Stimulated activated CD8-positive, alpha-beta memory T cell treated with anti-CD3 and anti-CD28 coated beads, Interleukin-12 subunit alpha, Interleukin-12 subunit beta, amount 100 ng/mL, for 24 hours (primary cell): ENCODE measurements around the gene TRAF1.

Experiments used
- DNase-seq: peaks from one replicate; pipeline ENCODE4 v3.0.0-alpha.2; 2020; ENCODE audit errors: extremely low read depth

The TRAF1 gene

DNA sequence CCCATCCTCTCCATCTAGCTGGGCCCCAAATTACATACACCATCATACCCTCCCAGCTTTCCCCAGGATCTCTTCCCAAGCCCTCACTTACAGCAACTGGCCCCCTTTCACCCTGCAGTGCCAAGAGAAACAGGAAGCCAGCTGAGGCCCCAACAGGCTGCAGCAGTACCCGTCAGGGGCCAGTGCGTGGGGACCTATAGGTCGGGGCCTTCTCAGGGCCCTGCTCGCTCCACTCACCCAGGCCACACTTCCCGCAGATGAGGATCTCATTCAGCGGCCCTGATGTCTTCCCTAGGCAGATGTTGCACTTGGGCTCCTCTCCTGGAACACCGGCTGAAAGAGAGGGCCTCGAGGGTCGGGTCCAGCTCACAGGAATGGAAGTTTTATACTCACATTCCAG lies 56.4 kb downstream of the TRAF1 start:
- no peak for DNase-seq

DNA sequence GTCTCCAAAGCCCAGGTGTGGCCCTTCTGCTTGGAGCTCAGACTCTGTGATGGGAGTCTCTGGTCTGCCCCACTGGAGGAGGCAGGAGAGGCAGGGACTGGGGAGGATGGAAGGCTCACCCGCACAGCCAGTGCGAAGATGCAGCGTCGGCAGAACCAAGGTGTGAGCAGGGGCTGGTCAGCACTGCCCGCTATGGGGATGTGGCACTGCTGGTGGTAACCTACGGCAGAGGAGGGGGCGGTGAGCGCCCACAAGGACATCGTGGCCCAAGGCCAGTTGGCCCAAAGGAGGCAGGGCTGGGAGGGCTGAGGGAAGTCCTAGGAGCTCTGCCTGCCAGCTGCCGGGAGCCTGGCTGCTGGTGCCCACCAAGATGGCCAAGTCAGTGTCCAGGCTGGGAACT lies 56.9 kb downstream of the TRAF1 start:
- no peak for DNase-seq

DNA sequence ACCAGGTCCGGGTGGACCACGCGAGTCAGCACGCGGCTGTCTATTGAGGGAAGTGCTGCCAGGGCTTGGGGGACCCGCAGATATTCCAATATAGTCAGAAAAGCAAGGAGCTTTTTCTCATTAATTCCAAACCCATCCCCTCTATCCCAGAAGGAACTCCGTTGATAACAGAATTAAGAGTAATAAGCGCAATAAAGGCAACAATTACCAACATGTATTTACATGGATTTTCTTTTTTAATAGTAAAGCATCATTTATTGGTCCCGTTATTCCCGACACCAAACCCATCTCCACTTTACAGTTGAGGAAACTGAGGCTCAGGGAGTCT lies 57.3 kb downstream of the TRAF1 start:
- DNase-seq: no peak

DNA sequence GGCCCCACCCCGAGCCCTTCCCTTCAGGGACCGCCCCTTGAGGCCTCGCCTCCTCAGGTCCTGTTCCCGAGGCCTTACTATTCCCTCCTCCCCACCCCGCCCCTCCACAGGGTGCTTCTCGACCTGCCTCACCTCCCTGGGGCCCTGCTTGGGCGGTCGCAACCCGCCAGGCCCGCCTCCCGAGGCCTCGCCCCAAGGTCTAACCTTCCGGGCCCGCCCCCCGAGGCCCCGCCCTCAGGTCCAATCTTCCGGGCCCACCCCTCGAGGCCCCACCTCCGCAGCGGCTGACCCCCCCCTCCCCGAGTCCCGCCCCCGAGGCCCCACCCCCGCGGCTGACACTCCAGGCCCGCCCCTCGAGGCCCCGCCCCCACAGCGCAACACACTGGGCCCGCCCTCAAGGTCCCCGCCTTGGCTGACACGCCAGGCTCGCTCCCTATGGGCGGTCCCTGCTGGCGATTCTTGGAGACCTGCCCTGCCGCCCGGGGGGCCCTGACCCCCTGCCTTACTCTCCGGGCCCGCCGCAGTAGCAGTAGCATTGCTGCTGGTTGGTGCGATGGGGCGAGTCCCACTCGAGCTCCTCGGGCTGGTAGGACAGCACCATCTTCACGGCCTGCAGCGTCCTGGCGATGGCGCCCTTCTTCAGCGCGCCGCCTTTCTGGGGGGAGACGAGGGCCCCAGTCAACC lies 57.8 kb downstream of the TRAF1 start:
- peak; percentile 97 for DNase-seq

DNA sequence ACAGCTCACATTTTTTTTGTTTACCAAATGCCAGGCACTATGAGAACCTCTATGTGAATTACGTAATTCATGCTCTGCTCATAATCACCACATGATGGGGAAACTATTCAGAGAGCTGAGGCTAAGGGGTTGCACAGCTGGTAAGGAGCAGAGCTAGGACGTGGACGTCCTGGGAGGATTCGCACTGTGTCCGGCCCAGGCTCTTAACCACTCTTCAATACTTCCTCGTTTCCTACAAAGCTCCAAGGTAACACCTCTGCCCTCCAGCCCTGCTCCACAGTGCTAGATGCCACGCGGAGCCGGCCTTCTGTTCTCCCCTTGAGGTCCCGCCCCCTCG lies 58.3 kb downstream of the TRAF1 start:
- DNase-seq: no peak

DNA sequence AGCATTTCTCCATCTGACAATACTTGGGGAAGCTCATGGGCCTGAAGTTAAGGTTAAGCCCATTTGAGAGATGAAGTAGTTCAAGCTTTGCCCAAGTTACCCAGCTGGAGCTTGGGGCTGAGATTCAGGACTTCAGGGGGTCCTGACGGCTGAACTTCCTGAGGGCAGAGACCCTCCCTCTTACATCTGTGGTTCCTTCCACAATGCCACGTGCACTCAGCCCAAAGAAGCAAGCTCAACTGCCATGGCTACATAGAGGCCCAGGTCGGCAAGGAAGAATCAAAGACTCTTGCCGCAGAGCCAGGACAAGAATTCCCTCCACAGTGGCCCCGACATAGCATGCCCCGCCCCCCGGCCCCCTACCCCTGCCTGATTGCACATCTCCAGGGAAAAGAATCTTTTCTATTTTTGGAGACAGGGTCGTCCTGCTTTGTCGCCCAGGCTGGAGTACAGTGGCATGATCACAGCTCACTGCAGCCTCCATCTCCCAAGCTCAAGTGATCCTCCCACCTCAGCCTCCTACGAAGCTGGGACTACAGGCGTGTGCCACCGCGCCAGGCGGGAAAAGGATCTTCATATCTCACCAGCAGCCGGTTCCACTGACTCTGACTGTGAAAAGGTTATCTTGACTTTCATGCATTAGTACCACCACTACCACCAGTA lies 58.8 kb downstream of the TRAF1 start:
- DNase-seq: no peak

DNA sequence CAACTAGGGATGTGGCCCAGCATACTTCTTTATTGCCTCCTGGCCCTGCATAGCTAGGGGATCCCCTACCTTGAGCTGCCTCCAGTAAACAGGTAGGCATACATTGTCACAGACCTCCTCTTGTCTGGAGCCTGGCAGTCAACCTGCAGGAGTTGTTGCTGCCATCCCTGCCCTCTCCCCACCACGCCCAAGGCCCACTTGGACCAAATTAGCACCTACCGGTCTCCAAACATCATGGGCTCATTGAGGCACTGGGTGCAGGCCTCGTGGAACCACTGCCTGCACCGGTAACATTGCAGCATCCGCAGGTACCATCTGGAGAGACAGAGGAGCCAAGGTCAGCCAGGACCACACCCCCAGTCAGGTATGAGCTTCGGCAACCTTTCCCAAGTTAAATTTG lies 59.9 kb downstream of the TRAF1 start:
- DNase-seq: no peak

DNA sequence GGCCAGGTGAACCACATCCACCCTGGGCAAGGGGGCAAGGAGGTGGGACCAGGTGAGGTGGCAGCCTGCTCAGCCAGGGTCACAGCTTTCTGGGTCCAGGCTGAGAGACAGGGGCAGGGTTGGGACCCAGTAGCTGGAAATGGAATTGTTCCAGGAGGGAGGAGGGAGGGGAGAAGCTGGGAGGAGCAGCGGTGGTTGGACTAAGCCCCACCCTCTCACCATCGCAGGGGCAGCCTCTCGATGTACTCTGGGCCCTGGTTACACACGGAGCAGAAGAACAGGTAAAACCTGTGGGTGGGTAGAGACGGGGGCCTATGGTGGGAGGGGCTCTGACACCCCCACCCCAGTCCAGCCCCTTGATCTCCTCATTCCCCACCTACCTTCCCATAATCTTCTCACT lies 60.8 kb downstream of the TRAF1 start:
- DNase-seq: no peak

DNA sequence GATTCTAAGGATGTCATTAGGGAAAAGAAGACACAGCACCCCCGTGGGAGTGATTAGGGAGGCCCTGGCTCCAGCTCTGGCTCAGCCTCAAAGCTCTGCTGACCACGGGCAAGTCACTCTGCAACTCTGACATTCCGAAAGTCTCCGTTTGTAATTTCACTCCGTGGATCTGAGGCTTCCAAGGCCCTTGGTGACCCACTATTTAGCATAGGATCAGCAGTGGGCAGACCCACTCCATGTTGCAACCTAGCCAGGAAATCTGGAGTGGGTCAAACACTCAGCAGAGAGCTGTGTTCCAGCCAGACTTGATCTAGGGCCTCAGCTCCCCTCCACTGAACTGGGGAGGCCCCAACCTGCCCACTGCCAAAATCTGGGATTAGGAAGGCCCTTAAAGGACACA lies 61.4 kb downstream of the TRAF1 start:
- DNase-seq: no peak

DNA sequence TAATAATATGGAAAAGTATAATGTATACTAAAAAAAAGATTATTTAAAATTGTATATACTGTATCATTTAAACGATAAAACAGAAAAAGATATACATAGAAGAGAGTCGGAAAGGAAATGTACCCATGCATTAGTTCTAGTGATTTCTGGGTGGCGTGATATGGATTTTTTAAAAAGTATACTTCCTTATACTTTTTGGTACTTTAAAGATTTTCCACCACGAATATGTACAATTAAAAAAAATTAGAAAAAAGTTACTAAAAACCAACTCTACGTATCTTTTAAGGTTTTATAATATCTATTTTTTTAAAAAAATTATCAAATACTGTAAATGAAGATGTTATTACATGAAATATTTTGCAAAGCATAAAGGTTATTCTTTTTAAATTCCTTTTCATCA lies 61.9 kb downstream of the TRAF1 start:
- DNase-seq: no peak

DNA sequence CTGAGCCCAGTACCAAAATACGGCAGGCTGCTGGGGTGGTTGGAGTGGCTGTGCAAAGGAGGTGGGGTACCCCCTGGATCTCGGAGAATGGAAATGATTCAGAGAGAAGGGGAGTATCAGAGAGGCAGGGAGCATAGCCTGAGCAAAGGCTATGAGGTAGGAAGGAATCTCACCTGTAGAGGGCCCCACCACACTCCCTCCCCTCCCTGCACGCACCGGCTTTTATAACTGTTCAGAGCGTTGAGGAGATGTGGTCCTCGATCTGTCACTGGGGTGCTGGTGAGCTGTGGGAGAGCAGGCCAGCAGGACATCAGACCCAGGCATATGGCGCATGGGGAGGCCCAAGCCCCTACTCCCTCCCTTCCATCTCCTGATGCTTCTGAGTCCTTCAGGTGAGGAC lies 62.8 kb downstream of the TRAF1 start:
- no peak for DNase-seq

DNA sequence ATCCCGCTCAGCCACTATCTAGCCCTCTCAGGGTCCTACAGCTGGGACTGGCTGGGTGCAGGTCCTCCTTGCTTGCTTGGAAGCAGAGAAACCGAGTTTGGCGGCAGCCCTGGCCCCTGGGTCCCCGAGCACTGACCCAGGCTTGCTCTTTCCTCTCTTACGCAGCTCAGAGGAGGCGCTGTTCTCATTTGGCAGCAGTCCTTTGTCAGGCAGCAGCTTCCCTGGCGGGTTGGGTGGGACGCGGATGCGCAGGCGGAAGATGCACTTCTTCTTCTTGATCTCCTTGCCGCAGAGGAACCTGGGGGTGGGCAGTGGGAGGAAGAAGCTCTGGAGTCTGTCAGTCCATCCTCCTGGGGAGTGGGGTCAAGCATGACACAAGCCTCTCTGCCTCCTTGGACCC lies 64.1 kb downstream of the TRAF1 start:
- DNase-seq: no peak

DNA sequence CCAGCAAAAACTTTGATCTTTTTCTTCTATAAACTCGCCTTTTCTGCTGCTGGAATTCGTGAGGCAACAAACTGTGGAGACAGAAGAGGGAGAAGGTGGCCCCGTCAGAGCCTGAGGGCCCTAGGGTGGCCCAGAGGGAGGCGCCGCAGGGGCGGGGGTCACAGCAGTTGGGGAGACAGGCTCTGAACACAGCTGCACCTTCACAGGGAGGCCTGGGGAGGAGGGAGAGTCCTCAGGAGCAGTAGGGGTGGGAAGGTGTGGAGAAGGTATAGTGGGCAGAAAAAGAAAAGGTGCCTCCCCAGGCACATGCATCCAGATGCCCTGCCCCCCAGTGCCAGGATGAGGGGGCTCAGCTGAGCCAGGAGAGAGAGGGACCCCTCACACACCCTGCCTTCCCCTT lies 64.7 kb downstream of the TRAF1 start:
- no peak for DNase-seq

DNA sequence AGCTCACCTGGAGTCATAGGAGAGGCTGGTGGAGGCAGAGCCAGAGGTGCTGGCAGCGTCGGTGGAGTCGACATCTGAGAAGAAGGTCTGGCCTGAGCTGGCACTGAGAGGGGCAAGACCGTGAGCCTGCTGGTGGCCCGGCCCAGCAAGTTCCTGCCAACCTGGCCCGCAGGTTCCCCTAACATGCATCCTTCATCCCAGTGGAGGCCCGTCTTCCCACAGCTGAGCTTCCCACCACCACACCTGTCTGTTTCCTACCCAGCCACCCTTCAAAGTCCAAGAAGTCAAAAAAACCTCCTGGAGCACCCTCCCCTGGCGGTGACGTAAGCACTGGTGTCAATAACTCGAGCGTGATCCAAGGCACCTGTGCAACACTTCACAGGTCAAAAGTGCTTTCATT lies 66.5 kb downstream of the TRAF1 start:
- no peak for DNase-seq

DNA sequence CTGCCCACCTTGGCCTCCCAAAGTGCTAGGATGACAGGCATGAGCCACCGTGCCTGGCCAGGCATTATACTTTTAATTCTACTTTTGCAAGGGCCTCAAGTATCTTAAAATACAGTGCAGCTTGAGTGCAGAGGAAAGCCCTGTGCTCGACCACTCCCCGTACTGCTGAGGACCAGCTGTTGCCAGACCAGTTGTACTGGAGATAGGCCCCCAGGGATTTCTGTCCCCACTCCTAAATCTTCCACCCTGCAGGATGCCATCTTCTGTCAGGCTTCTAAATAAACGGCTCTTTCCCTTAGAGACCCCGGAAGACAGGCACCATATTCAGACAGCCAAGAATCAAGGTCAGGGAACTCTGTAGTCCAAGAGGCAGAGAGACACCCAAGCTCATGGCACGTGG lies 67.2 kb downstream of the TRAF1 start:
- DNase-seq: no peak

DNA sequence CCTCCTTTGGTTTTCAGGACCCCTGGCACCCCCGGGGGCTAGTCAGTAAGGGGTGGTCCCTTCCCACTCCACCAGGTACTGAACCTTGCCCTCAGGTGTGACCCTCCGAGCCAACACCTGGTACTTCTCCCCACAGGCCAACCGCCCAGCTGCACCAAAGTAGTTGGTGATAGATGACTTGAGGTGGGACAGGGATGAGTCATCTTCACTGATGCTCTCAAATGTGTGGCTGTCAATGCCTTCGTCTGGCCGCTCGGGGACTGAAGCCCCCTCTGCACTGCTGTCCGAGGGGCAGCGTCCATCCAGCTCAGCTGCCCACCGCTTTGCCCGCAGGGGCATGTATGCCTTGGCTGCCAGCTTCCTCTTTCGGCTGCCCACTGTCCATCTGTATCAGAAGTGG lies 68.7 kb downstream of the TRAF1 start:
- DNase-seq: no peak

DNA sequence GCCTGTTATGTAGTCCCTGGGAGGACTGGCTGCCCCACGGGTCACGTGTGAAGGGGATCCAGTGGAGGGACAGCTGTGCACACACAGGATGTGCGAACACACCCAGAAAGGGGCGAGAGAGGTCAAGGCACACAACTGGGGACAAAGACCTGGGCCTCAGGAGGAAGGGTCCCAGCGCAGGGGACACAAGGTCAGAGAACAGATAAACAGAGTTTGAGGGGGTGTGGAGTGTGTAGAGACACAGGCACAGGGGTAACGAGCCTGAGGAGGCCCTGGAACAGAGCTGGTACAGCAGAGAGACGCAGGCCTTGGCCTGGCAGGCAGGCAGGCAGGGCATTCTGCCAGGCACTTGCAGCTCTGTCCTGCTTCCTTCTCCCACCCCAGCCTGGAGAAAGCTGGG lies 69.1 kb downstream of the TRAF1 start:
- no peak for DNase-seq

DNA sequence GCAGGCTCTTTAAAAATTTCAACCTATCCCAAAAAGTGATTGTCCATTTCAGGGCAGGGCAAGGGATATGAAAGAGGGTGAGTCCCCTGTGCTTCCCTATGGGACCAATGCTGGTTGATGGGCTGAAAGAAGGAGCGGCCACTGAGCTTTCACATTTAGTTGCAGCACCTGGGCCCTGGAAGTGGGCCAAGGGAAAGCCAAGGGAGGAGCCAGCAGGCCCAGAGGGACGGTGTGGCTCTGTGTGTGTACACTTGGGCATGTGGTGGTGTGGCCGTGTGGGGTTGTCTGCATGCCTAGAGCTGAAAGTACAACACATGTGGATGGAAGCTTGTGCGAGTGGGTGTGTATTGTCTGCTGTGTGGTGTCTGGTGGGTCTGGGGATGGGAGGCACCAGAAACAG lies 69.9 kb downstream of the TRAF1 start:
- no peak for DNase-seq

DNA sequence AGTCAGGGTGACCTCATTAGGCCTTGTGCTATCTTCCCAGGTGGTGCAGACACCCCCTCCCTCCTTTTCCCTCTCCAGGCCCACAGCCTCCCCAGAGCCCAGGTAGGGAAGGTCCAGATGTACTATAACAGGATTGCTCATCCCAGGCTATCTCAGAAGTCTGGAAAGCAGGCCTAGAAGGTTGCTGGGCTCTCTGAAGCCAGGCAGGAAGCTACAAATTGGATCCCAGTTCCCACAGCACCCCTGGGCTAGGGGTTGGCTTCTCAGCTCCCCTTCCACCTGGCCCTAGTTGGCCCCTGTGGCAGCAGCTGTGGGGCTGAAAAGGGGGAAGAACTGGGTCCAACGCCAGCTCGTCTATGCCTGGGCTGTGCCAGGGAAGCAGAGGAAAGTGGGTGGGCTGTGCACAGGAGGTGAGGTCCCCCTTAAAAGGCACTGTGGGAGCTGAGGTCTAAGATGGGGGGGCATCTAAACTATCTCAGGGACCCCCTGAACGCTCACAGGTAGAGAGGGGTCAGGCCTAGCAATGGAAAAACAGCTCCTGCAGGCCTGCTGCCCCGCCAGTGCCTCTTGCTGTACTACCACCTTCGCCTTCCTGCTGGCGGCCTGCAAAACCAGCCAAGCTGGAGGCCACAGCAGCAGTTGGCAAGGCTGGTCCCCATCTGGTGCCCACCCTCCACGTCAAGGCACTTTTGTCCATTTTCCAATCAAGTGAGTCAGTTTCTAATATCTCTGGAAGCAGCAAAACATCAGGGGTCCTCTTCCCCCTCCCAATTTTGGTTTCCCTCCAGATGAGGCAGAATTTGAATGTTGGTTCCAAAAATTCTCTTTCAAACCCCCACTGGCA lies 70.5 kb downstream of the TRAF1 start:
- DNase-seq: no peak

DNA sequence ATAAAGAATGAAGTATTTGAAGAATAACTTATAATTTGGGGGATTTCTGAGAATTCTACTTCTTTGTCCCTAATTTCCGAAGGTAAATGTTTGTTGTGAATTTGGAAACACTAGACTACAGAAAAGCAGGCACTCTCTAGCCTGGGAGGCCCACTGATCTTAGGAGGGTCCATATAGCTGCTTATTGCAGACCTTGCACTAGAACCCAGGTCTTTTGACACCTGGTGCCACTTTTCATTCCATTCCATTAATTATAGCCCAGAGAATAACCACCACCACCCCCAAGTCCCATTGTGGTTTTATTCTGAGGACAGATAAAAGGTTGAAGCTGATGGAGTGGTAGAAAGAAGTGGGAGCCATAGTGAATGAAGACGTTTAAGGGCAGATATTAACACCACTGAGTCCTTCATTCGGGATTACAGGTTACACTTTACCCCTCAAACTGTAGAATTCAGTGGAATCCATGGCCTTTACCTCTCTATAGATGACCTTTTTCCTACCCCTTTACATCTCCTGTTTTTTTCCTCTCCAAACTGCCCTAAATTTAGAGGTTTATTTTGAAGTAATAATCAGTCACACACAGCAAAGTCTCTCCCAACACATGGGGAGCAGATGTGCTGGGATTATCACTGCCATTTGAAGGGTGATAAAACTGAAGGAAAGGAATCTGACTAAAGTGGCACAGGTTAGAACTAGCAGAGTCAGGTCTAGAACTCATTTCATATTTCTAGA lies 71.8 kb downstream of the TRAF1 start:
- no peak for DNase-seq

DNA sequence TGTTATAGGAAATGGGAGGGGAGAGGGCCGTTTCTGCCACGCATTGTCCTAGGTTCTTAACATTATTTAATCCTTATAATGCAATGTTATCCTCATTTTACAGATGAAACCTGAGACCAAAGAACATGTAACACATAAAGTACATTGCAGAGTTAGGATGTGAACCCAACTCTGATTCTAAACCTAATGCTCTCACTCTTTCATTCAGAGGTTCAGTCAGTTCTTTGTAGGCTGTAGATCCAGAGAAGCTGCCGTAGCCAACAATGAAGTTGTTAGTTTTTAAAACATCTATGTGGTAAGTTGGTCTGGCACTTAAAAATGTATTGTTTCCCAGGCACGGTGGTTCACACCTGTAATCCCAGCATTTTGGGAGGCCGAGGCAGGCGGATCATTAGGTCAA lies 73.4 kb downstream of the TRAF1 start:
- no peak for DNase-seq
